H9 (cell line): Measurements from ENCODE around the gene OTOGL. TPM values are rescaled to one million over a fixed set of nuclear protein-coding genes. Genes with fewer than 3 reads are reported as not detected.

ENCODE experiments used
- DNase-seq: peaks from one replicate; pipeline ENCODE4 v3.0.0-alpha.2; 2017
- H2AFZ ChIP-seq: one replicate; pipeline ENCODE4 v1.6.1; 2013; ENCODE audit warnings: mild to moderate bottlenecking, low read length, control low read depth, moderate library complexity
- H2AK5ac ChIP-seq: 2 replicates; pipeline ENCODE4 v1.6.1; 2013; ENCODE audit warnings: low read length, control low read depth, mixed read lengths; ENCODE audit not compliant: insufficient read length
- H2BK120ac ChIP-seq: one replicate; pipeline ENCODE4 v1.6.1; 2013; ENCODE audit warnings: low read depth, mild to moderate bottlenecking, low read length, control low read depth, inconsistent platforms; ENCODE audit not compliant: poor library complexity, severe bottlenecking
- H2BK12ac ChIP-seq: 2 replicates; pipeline ENCODE4 v1.6.1; 2013; ENCODE audit warnings: low read length, control low read depth, mixed read lengths, low read depth; ENCODE audit not compliant: insufficient read length
- H2BK15ac ChIP-seq: 2 replicates; pipeline ENCODE4 v1.6.1; 2013; ENCODE audit warnings: low read depth, low read length, control low read depth
- H2BK20ac ChIP-seq: one replicate; pipeline ENCODE4 v1.6.1; 2013; ENCODE audit warnings: low read depth, mild to moderate bottlenecking, low read length, control low read depth, inconsistent platforms; ENCODE audit not compliant: poor library complexity, severe bottlenecking
- H2BK5ac ChIP-seq: 2 replicates; pipeline ENCODE4 v1.6.1; 2013; ENCODE audit warnings: low read length, control low read depth, mixed read lengths; ENCODE audit not compliant: insufficient read length
- H3K14ac ChIP-seq: 2 replicates; pipeline ENCODE4 v1.6.1; 2013; ENCODE audit warnings: low read length, control low read depth; ENCODE audit not compliant: insufficient read depth
- H3K18ac ChIP-seq: 2 replicates; pipeline ENCODE4 v1.6.1; 2013; ENCODE audit warnings: low read depth, mild to moderate bottlenecking, mixed read lengths, low read length, control low read depth; ENCODE audit not compliant: insufficient read length
- H3K23ac ChIP-seq: 2 replicates; pipeline ENCODE4 v1.6.1; 2013; ENCODE audit warnings: low read length, control low read depth, mixed read lengths, low read depth; ENCODE audit not compliant: insufficient read length
- H3K23me2 ChIP-seq: 2 replicates; pipeline ENCODE4 v1.6.1; 2013; ENCODE audit warnings: low read depth, mild to moderate bottlenecking, mixed read lengths, low read length, control low read depth; ENCODE audit not compliant: insufficient read length, poor library complexity, severe bottlenecking
- H3K27ac ChIP-seq: 2 replicates; pipeline ENCODE4 v1.5.1; 2013; ENCODE audit warnings: low read length, control low read depth, mixed read lengths, low read depth; ENCODE audit not compliant: insufficient read length
- H3K27me3 ChIP-seq: 2 replicates; pipeline ENCODE4 v1.6.1; 2013; ENCODE audit warnings: low read length, control low read depth, inconsistent platforms; ENCODE audit not compliant: insufficient read depth
- H3K4ac ChIP-seq: 2 replicates; pipeline ENCODE4 v1.6.1; 2013; ENCODE audit warnings: low read depth, mild to moderate bottlenecking, control low read depth, inconsistent platforms, low read length, moderate library complexity
- H3K4me1 ChIP-seq: 2 replicates; pipeline ENCODE4 v1.6.1; 2013; ENCODE audit warnings: low read length, control low read depth, inconsistent platforms; ENCODE audit not compliant: insufficient read depth
- H3K4me2 ChIP-seq: 2 replicates; pipeline ENCODE4 v1.6.1; 2013; ENCODE audit warnings: low read length, control low read depth, mixed read lengths; ENCODE audit not compliant: insufficient read length, insufficient read depth
- H3K56ac ChIP-seq: 2 replicates; pipeline ENCODE4 v1.6.1; 2013; ENCODE audit warnings: low read depth, mild to moderate bottlenecking, mixed read lengths, low read length, control low read depth; ENCODE audit not compliant: insufficient read length
- H3K79me1 ChIP-seq: 2 replicates; pipeline ENCODE4 v1.6.1; 2013; ENCODE audit warnings: low read depth, mild to moderate bottlenecking, moderate library complexity, low read length, control low read depth, inconsistent platforms; ENCODE audit not compliant: insufficient read depth, poor library complexity, severe bottlenecking
- H3K79me2 ChIP-seq: 2 replicates; pipeline ENCODE4 v1.6.1; 2013; ENCODE audit warnings: low read length, control low read depth, inconsistent platforms; ENCODE audit not compliant: insufficient read depth
- H3K9ac ChIP-seq: 2 replicates; pipeline ENCODE4 v1.6.1; 2013; ENCODE audit warnings: low read length, control low read depth, mixed read lengths; ENCODE audit not compliant: insufficient read length; ENCODE audit errors: extremely low read depth
- H3K9me3 ChIP-seq: one replicate; pipeline ENCODE4 v1.6.1; 2013; ENCODE audit warnings: low read depth, low read length, inconsistent platforms; ENCODE audit not compliant: control insufficient read depth
- H3T11ph ChIP-seq: one replicate; pipeline ENCODE4 v1.6.1; 2013; ENCODE audit warnings: mild to moderate bottlenecking, low read length, control low read depth, inconsistent platforms
- H4K20me1 ChIP-seq: one replicate; pipeline ENCODE4 v1.6.1; 2013; ENCODE audit not compliant: control insufficient read depth, insufficient read length, insufficient read depth
- H4K5ac ChIP-seq: 2 replicates; pipeline ENCODE4 v1.6.1; 2013; ENCODE audit warnings: low read depth, mild to moderate bottlenecking, mixed read lengths, low read length, control low read depth; ENCODE audit not compliant: insufficient read length
- H4K8ac ChIP-seq: replicated peaks from 2 replicates; pipeline ENCODE4 v1.6.1; 2013; ENCODE audit warnings: low read length, control low read depth, mixed read lengths, low read depth; ENCODE audit not compliant: insufficient read length
- H4K91ac ChIP-seq: 2 replicates; pipeline ENCODE4 v1.6.1; 2013; ENCODE audit warnings: low read depth, mild to moderate bottlenecking, moderate library complexity, mixed read lengths, low read length, control low read depth; ENCODE audit not compliant: insufficient read length
- H3K27ac Mint-ChIP-seq, 3 experiments: 2 replicates in 2 of 3; 3 replicates in 1 of 3; pipeline ENCODE4 v1.8.0; 2020 to 2021; ENCODE audit warnings: mixed read lengths in 3 of 3, mild to moderate bottlenecking in 1 of 3, moderate library complexity in 1 of 3
- H3K27me3 Mint-ChIP-seq: 2 replicates; pipeline ENCODE4 v1.8.0; 2021; ENCODE audit warnings: low read depth, mild to moderate bottlenecking, moderate library complexity, mixed read lengths
- H3K36me3 Mint-ChIP-seq, 3 experiments: 2 replicates in 2 of 3; 3 replicates in 1 of 3; pipeline ENCODE4 v1.8.0; 2020 to 2021; ENCODE audit warnings: low read depth in 3 of 3, mixed read lengths in 3 of 3; ENCODE audit not compliant: insufficient read depth in 1 of 3
- H3K4me1 Mint-ChIP-seq, 2 experiments: 2 replicates each; pipeline ENCODE4 v1.8.0; 2020; ENCODE audit warnings: mixed read lengths in 2 of 2
- H3K4me3 Mint-ChIP-seq, 2 experiments: 2 replicates in 1 of 2; 3 replicates in 1 of 2; pipeline ENCODE4 v1.8.0; 2020 to 2021; ENCODE audit warnings: mild to moderate bottlenecking in 2 of 2, mixed read lengths in 2 of 2, moderate library complexity in 1 of 2
- H3K9me3 Mint-ChIP-seq, 2 experiments: 2 replicates in 1 of 2; 3 replicates in 1 of 2; pipeline ENCODE4 v1.8.0; 2020; ENCODE audit warnings: mild to moderate bottlenecking in 2 of 2, mixed read lengths in 2 of 2, moderate library complexity in 1 of 2
- CTCF ChIP-seq: fragments of 200-600 bp; sonication (generic); conservative IDR thresholded peaks from 3 replicates; pipeline ENCODE4 v1.8.0; 2021; ENCODE audit warnings: antibody characterized with exemption, mild to moderate bottlenecking
- WGBS: extraction: QIAGEN DNeasy Blood & Tissue Kit; methylation state at CpG from one replicate; pipeline ENCODE4 v1.1.7; 2013; ENCODE audit warnings: missing lambda C conversion rate, low lambda C conversion rate, mixed read lengths; ENCODE audit not compliant: insufficient read length; ENCODE audit errors: extremely low coverage; 5-methylcytosine and 5-hydroxymethylcytosine counted together
- total RNA-seq: library from RNA; stranded (reverse); gene quantifications from 2 replicates; pipeline ENCODE4 v1.2.1, GENCODE V29; 2021

OTOGL gene
- total RNA-seq, 1 experiment from 2014 or later: 0.11 TPM

GRCh38 chr12:80212938-80213645 lies 113.8 kb downstream of the OTOGL start:
- no peaks in the 10 kb centered on the region for H3K79me2 ChIP-seq
- no peak overlapping the region for H3K9ac ChIP-seq
- H3K23ac ChIP-seq: no peak overlapping the region
- no peak overlapping the region for H3K4me2 ChIP-seq
- H4K5ac ChIP-seq: no peak overlapping the region
- no peak overlapping the region for H3T11ph ChIP-seq
- no peak overlapping the region for H2BK5ac ChIP-seq
- no peaks in the 10 kb centered on the region for H3K36me3 Mint-ChIP-seq
- H2AFZ ChIP-seq: no peak overlapping the region
- no peak overlapping the region for H4K91ac ChIP-seq
- H3K27ac Mint-ChIP-seq: no peak overlapping the region
- H3K4ac ChIP-seq: no peak overlapping the region
- H3K79me1 ChIP-seq: no peaks in the 10 kb centered on the region
- no peaks in the 10 kb centered on the region for H3K23me2 ChIP-seq
- no peaks in the 10 kb centered on the region for H3K9me3 Mint-ChIP-seq
- H3K4me3 Mint-ChIP-seq: no peak overlapping the region
- H2BK20ac ChIP-seq: no peak overlapping the region
- H3K14ac ChIP-seq: no peak overlapping the region
- no peak overlapping the region for H2BK12ac ChIP-seq
- no peak overlapping the region for H2BK15ac ChIP-seq
- H3K27me3 ChIP-seq: no peaks in the 10 kb centered on the region
- no peak overlapping the region for H4K8ac ChIP-seq
- TF ChIP-seq CTCF: no peak
- H3K4me1 Mint-ChIP-seq: peaks cover 25 to 32% of the 10 kb centered on the region in 2 experiments
- whole genome bisulfite sequencing: no CpG with 5 or more reads among the region's 4 CpGs
- H4K20me1 ChIP-seq: no peaks in the 10 kb centered on the region
- no peak overlapping the region for H2BK120ac ChIP-seq
- DNase-seq: no peak
- H3K27ac ChIP-seq: no peak overlapping the region
- H3K9me3 ChIP-seq: no peaks in the 10 kb centered on the region
- no peak overlapping the region for H3K18ac ChIP-seq
- no peaks in the 10 kb centered on the region for H3K27me3 Mint-ChIP-seq
- H3K4me1 ChIP-seq: peaks cover 3% of the 10 kb centered on the region
- H3K56ac ChIP-seq: no peak overlapping the region
- no peak overlapping the region for H2AK5ac ChIP-seq
